ENCODE measurements around the gene PDE3A.

PDE3A gene

GRCh38 chr12:20404576-20405346 is 36.4 kb downstream of the PDE3A start:
- H4K8ac ChIP-seq (ENCODE audit: low read depth, low read length), result no peak overlapping the region
- H3K79me2 ChIP-seq (ENCODE audit: control insufficient read depth, insufficient read depth, low read length, poor library complexity), result no peaks in the 10 kb centered on the region
- H2BK5ac ChIP-seq (ENCODE audit: low read depth, low read length, poor library complexity), result no peak overlapping the region
- H3K4me3 ChIP-seq (ENCODE audit: low read depth, low read length), result no peak overlapping the region
- no peak overlapping the region for H4K91ac ChIP-seq (ENCODE audit: low read depth, low read length)
- WGBS (ENCODE audit: extremely low coverage, insufficient coverage, insufficient read length), result no CpG with 5 or more reads among the region's 6 CpGs
- no peak overlapping the region for H3K4me2 ChIP-seq (ENCODE audit: low read length)
- no peaks in the 10 kb centered on the region for H3K79me1 ChIP-seq (ENCODE audit: low read length)
- H3K18ac ChIP-seq (ENCODE audit: low read length), result no peak overlapping the region
- no peak overlapping the region for H2AFZ ChIP-seq (ENCODE audit: insufficient read depth, low read length, poor library complexity)
- H3K4me1 ChIP-seq (ENCODE audit: control insufficient read depth in 1 of 2, insufficient read depth in 2 of 2, low read length in 2 of 2), result no peaks in the 10 kb centered on the region
- H3K27ac ChIP-seq (ENCODE audit: low read depth, low read length), result no peak overlapping the region
- H3K36me3 ChIP-seq (ENCODE audit: control insufficient read depth in 1 of 2, insufficient read depth in 2 of 2, low read length in 2 of 2), result no peaks in the 10 kb centered on the region
- H3K4ac ChIP-seq (ENCODE audit: low read depth, low read length), result no peak overlapping the region
- no peaks in the 10 kb centered on the region for H3K27me3 ChIP-seq (ENCODE audit: insufficient read depth, low read length)
- no peak overlapping the region for H2BK12ac ChIP-seq (ENCODE audit: low read length)
- no peak overlapping the region for H4K12ac ChIP-seq (ENCODE audit: low read depth, low read length)
- H3K14ac ChIP-seq (ENCODE audit: low read length), result no peak overlapping the region
- H3K9me3 ChIP-seq (ENCODE audit: insufficient read depth, low read depth, low read length), result no peaks in the 10 kb centered on the region
- H2BK120ac ChIP-seq (ENCODE audit: insufficient read depth, low read length, poor library complexity), result no peak overlapping the region
- DNase-seq, result no peak
- H3K23ac ChIP-seq (ENCODE audit: low read length), result no peak overlapping the region
- no peak overlapping the region for H2AK5ac ChIP-seq (ENCODE audit: low read length)
- H3K9ac ChIP-seq (ENCODE audit: low read length), result no peak overlapping the region

GRCh38 chr12:20409607-20410377 is 41.5 kb downstream of the PDE3A start:
- Histone ChIP-seq H3K14ac (ENCODE audit: low read length) (no peak overlapping the region), H2AFZ (ENCODE audit: insufficient read depth, low read length, poor library complexity) (no peak overlapping the region), H2BK120ac (ENCODE audit: insufficient read depth, low read length, poor library complexity) (no peak overlapping the region), H3K36me3 (ENCODE audit: control insufficient read depth in 1 of 2, insufficient read depth in 2 of 2, low read length in 2 of 2) (no peaks in the 10 kb centered on the region), H2BK12ac (ENCODE audit: low read length) (no peak overlapping the region), H3K4me3 (ENCODE audit: low read depth, low read length) (no peak overlapping the region), H3K79me2 (ENCODE audit: control insufficient read depth, insufficient read depth, low read length, poor library complexity) (no peaks in the 10 kb centered on the region), H3K9me3 (ENCODE audit: insufficient read depth, low read depth, low read length) (no peaks in the 10 kb centered on the region), H4K12ac (ENCODE audit: low read depth, low read length) (no peak overlapping the region), H3K4ac (ENCODE audit: low read depth, low read length) (no peak overlapping the region), H4K8ac (ENCODE audit: low read depth, low read length) (no peak overlapping the region), H2AK5ac (ENCODE audit: low read length) (no peak overlapping the region), H3K23ac (ENCODE audit: low read length) (no peak overlapping the region), H3K4me2 (ENCODE audit: low read length) (no peak overlapping the region), H4K91ac (ENCODE audit: low read depth, low read length) (no peak overlapping the region), H3K4me1 (ENCODE audit: control insufficient read depth in 1 of 2, insufficient read depth in 2 of 2, low read length in 2 of 2) (no peaks in the 10 kb centered on the region), H3K9ac (ENCODE audit: low read length) (no peak overlapping the region), H3K27me3 (ENCODE audit: insufficient read depth, low read length) (no peaks in the 10 kb centered on the region), H2BK5ac (ENCODE audit: low read depth, low read length, poor library complexity) (no peak overlapping the region), H3K27ac (ENCODE audit: low read depth, low read length) (no peak overlapping the region), H3K18ac (ENCODE audit: low read length) (no peak overlapping the region), H3K79me1 (ENCODE audit: low read length) (no peaks in the 10 kb centered on the region)
- no peak for DNase-seq
- WGBS (ENCODE audit: extremely low coverage, insufficient coverage, insufficient read length), result no CpG with 5 or more reads among the region's 2 CpGs

- Histone ChIP-seq H2BK12ac (ENCODE audit: low read length) (no peak overlapping the region), H4K12ac (ENCODE audit: low read depth, low read length) (no peak overlapping the region), H2BK5ac (ENCODE audit: low read depth, low read length, poor library complexity) (no peak overlapping the region), H4K91ac (ENCODE audit: low read depth, low read length) (no peak overlapping the region), H3K4me3 (ENCODE audit: low read depth, low read length) (no peak overlapping the region), H2AK5ac (ENCODE audit: low read length) (no peak overlapping the region), H3K27ac (ENCODE audit: low read depth, low read length) (no peak overlapping the region), H4K8ac (ENCODE audit: low read depth, low read length) (no peak overlapping the region), H2BK120ac (ENCODE audit: insufficient read depth, low read length, poor library complexity) (no peak overlapping the region), H3K27me3 (ENCODE audit: insufficient read depth, low read length) (no peaks in the 10 kb centered on the region), H2AFZ (ENCODE audit: insufficient read depth, low read length, poor library complexity) (no peak overlapping the region), H3K79me2 (ENCODE audit: control insufficient read depth, insufficient read depth, low read length, poor library complexity) (no peaks in the 10 kb centered on the region), H3K4me2 (ENCODE audit: low read length) (no peak overlapping the region), H3K9me3 (ENCODE audit: insufficient read depth, low read depth, low read length) (no peaks in the 10 kb centered on the region), H3K36me3 (ENCODE audit: control insufficient read depth in 1 of 2, insufficient read depth in 2 of 2, low read length in 2 of 2) (no peaks in the 10 kb centered on the region), H3K79me1 (ENCODE audit: low read length) (no peaks in the 10 kb centered on the region), H3K9ac (ENCODE audit: low read length) (no peak overlapping the region), H3K18ac (ENCODE audit: low read length) (no peak overlapping the region), H3K14ac (ENCODE audit: low read length) (no peak overlapping the region), H3K23ac (ENCODE audit: low read length) (no peak overlapping the region), H3K4me1 (ENCODE audit: control insufficient read depth in 1 of 2, insufficient read depth in 2 of 2, low read length in 2 of 2) (no peaks in the 10 kb centered on the region), H3K4ac (ENCODE audit: low read depth, low read length) (no peak overlapping the region)
- no peak for DNase-seq
- no CpG with 5 or more reads among the region's 1 CpG for WGBS (ENCODE audit: extremely low coverage, insufficient coverage, insufficient read length)
Observed at GRCh38 chr12:20410734-20411133, 42.4 kb downstream of the PDE3A start.

GRCh38 chr12:20411345-20411744 is 43.0 kb downstream of the PDE3A start:
- Histone ChIP-seq H3K27ac (ENCODE audit: low read depth, low read length) (no peak overlapping the region), H2BK12ac (ENCODE audit: low read length) (no peak overlapping the region), H3K9ac (ENCODE audit: low read length) (no peak overlapping the region), H3K9me3 (ENCODE audit: insufficient read depth, low read depth, low read length) (no peaks in the 10 kb centered on the region), H3K36me3 (ENCODE audit: control insufficient read depth in 1 of 2, insufficient read depth in 2 of 2, low read length in 2 of 2) (no peaks in the 10 kb centered on the region), H2BK120ac (ENCODE audit: insufficient read depth, low read length, poor library complexity) (no peak overlapping the region), H3K14ac (ENCODE audit: low read length) (no peak overlapping the region), H4K12ac (ENCODE audit: low read depth, low read length) (no peak overlapping the region), H2AFZ (ENCODE audit: insufficient read depth, low read length, poor library complexity) (no peak overlapping the region), H3K18ac (ENCODE audit: low read length) (no peak overlapping the region), H3K23ac (ENCODE audit: low read length) (no peak overlapping the region), H3K4me3 (ENCODE audit: low read depth, low read length) (no peak overlapping the region), H3K79me1 (ENCODE audit: low read length) (no peaks in the 10 kb centered on the region), H3K4me1 (ENCODE audit: control insufficient read depth in 1 of 2, insufficient read depth in 2 of 2, low read length in 2 of 2) (no peaks in the 10 kb centered on the region), H4K91ac (ENCODE audit: low read depth, low read length) (no peak overlapping the region), H3K4me2 (ENCODE audit: low read length) (no peak overlapping the region), H3K79me2 (ENCODE audit: control insufficient read depth, insufficient read depth, low read length, poor library complexity) (no peaks in the 10 kb centered on the region), H4K8ac (ENCODE audit: low read depth, low read length) (no peak overlapping the region), H3K27me3 (ENCODE audit: insufficient read depth, low read length) (no peaks in the 10 kb centered on the region), H2AK5ac (ENCODE audit: low read length) (no peak overlapping the region), H3K4ac (ENCODE audit: low read depth, low read length) (no peak overlapping the region), H2BK5ac (ENCODE audit: low read depth, low read length, poor library complexity) (no peak overlapping the region)
- no CpG with 5 or more reads among the region's 3 CpGs for WGBS (ENCODE audit: extremely low coverage, insufficient coverage, insufficient read length)
- no peak for DNase-seq

All from trophoblast cell (in vitro differentiated cells and primary cell).